ENCODE results near the gene RPUSD3. TPM values are rescaled to one million over a fixed set of nuclear protein-coding genes. Genes with fewer than 3 reads are reported as not detected.

The RPUSD3 gene
- total RNA-seq, 1 donor from 2014 or later: 17.4 TPM

GRCh38 chr3:9834520-9835380 lies 9.1 kb downstream of the RPUSD3 start:
- DNase-seq (ENCODE audit: low read depth): no peak

GRCh38 chr3:9833078-9833477 lies 10.7 kb downstream of the RPUSD3 start:
- no peak for DNase-seq (ENCODE audit: low read depth)

GRCh38 chr3:9831253-9831652 lies 12.6 kb downstream of the RPUSD3 start:
- DNase-seq (ENCODE audit: low read depth): no peak

- no peak for DNase-seq (ENCODE audit: low read depth)
These were observed 14.7 kb downstream of the RPUSD3 start for GRCh38 chr3:9828801-9829755.

GRCh38 chr3:9826815-9827573 lies 16.8 kb downstream of the RPUSD3 start:
- no peak for DNase-seq (ENCODE audit: low read depth)

- DNase-seq (ENCODE audit: low read depth): no peak
These were observed 18.3 kb downstream of the RPUSD3 start for GRCh38 chr3:9825451-9826040.

GRCh38 chr3:9820946-9821345 lies 22.9 kb downstream of the RPUSD3 start:
- DNase-seq (ENCODE audit: low read depth): peak; percentile 13

- DNase-seq (ENCODE audit: low read depth): no peak
These were observed 23.3 kb downstream of the RPUSD3 start for GRCh38 chr3:9820543-9820942.

- no peak for DNase-seq (ENCODE audit: low read depth)
These were observed 25.0 kb downstream of the RPUSD3 start for GRCh38 chr3:9818666-9819335.

GRCh38 chr3:9817436-9817835 lies 26.4 kb downstream of the RPUSD3 start:
- DNase-seq (ENCODE audit: low read depth): no peak

- no peak for DNase-seq (ENCODE audit: low read depth)
These were observed 27.8 kb downstream of the RPUSD3 start for GRCh38 chr3:9815986-9816385.

GRCh38 chr3:9812870-9813483 lies 30.8 kb downstream of the RPUSD3 start:
- no peak for DNase-seq (ENCODE audit: low read depth)

- DNase-seq (ENCODE audit: low read depth): no peak
These were observed 33.0 kb downstream of the RPUSD3 start for GRCh38 chr3:9810846-9811245.

GRCh38 chr3:9810433-9810770 lies 33.4 kb downstream of the RPUSD3 start:
- DNase-seq (ENCODE audit: low read depth): no peak

GRCh38 chr3:9809615-9810432 lies 34.0 kb downstream of the RPUSD3 start, which contains the start of gene TTLL3:
TTLL3 (plus strand) TSS chr3:9810262; CDS start chr3:9810662, 400 bp downstream.
- DNase-seq (ENCODE audit: low read depth): peak; percentile 42

- no peak for DNase-seq (ENCODE audit: low read depth)
These were observed 34.6 kb downstream of the RPUSD3 start for GRCh38 chr3:9809239-9809614.

- DNase-seq (ENCODE audit: low read depth): peak; percentile 62
These were observed 35.3 kb downstream of the RPUSD3 start for GRCh38 chr3:9808345-9809037.

- no peak for DNase-seq (ENCODE audit: low read depth)
These were observed 35.8 kb downstream of the RPUSD3 start for GRCh38 chr3:9807981-9808344.
